ENCODE data around the gene MESP1. TPM values are rescaled to one million over a fixed set of nuclear protein-coding genes. Genes with fewer than 3 reads are reported as not detected.

MESP1 gene
- total RNA-seq, 1 donor from 2014 or later = 1.1 TPM

DNA sequence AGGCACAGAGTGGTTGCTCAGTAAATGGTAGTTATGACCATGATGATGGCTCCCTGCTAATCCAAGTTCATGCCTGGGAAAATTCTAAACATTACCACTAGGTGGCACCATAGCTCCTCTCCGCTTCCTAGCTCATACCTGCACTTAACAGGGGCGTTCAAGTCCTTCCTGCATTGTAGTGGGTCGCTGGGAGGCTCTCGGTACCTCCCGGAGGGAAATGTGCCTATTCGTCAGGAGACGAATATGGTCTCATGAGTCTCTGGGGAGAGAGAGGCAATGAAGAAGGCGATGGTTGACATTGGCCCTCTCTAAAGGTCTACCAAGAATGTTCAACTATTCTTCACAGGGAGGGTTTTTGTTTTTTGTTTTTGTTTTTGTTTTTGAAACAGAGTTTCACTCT is 10.9 kb downstream of the MESP1 start:
- TF ChIP-seq, protein P1, sequence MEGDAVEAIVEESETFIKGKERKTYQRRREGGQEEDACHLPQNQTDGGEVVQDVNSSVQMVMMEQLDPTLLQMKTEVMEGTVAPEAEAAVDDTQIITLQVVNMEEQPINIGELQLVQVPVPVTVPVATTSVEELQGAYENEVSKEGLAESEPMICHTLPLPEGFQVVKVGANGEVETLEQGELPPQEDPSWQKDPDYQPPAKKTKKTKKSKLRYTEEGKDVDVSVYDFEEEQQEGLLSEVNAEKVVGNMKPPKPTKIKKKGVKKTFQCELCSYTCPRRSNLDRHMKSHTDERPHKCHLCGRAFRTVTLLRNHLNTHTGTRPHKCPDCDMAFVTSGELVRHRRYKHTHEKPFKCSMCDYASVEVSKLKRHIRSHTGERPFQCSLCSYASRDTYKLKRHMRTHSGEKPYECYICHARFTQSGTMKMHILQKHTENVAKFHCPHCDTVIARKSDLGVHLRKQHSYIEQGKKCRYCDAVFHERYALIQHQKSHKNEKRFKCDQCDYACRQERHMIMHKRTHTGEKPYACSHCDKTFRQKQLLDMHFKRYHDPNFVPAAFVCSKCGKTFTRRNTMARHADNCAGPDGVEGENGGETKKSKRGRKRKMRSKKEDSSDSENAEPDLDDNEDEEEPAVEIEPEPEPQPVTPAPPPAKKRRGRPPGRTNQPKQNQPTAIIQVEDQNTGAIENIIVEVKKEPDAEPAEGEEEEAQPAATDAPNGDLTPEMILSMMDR (IDR thresholded peaks at IDR 0.05; ENCODE audit: partially characterized antibody, unreplicated experiment) = peak; percentile 98
- DNase-seq = no peak
- Mint-ChIP-seq H3K36me3 (ENCODE audit: unreplicated experiment) (no peaks in the 10 kb centered on the region), H3K27ac (ENCODE audit: unreplicated experiment) (no peak overlapping the region), H3K4me1 (ENCODE audit: low read depth, unreplicated experiment) (no peaks in the 10 kb centered on the region), H3K9me3 (ENCODE audit: unreplicated experiment) (no peaks in the 10 kb centered on the region), H3K4me3 (ENCODE audit: unreplicated experiment) (no peak overlapping the region), H3K27me3 (ENCODE audit: unreplicated experiment) (peaks cover 3% of the 10 kb centered on the region)

DNA sequence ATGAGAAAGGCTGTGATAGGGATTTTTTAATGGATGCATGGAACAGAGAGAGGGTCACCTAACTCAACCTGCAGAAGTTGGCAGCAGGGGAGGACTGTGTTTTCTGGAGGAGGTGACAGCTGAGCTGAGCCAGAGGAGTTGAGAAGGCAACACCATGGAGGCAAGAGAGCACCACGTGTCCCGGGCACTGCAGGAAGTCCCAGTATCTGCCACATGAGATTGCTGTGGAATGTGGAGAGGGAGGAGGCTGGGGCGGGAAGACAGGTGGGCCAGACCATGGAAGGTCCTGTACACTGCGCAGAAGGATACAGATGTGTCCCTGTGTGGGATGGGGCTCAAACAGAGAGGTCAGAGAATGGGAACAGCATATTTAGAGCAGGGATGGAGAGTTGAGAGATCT is 15.3 kb downstream of the MESP1 start:
- no peak overlapping the region for H3K4me3 Mint-ChIP-seq (ENCODE audit: unreplicated experiment)
- no peaks in the 10 kb centered on the region for H3K4me1 Mint-ChIP-seq (ENCODE audit: low read depth, unreplicated experiment)

DNA sequence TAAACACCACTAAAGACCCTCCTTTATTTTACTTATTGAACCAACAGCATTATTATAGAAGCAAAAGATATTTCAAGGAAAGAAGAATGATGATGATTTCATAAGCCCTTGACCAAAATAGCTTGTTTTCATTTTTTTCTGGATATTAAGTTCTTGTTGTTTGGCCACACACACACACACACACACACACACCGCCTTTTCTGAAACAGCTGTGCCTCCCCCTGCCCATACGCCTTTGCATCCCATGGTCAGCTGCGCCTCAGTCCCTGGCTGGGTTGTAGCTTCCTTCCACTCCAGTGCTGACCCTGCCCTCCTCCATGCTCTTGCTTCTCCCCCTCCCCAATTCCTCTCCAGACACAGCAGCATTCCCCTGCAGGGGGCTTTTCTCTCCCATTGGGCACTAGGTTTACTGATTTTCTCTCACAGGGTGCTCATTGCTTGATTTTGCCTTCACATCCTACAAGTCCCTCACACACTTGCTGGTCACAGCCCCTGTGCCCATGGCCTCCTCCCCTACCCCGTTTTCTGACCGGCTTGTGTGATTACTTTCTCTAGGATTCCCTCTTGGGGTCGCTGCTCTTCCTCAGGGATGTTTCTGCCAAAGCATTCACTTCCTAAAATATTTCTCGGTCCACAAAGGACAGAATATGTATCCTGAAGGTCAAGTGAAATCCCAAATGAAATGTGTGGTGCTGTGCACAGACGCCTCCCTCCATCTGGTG is 18.4 kb downstream of the MESP1 start:
- H3K9me3 Mint-ChIP-seq (ENCODE audit: unreplicated experiment) = no peaks in the 10 kb centered on the region
- DNase-seq = no peak
- no peak overlapping the region for H3K27ac Mint-ChIP-seq (ENCODE audit: unreplicated experiment)
- H3K4me3 Mint-ChIP-seq (ENCODE audit: unreplicated experiment) = no peak overlapping the region
- TF ChIP-seq, protein P1 (IDR thresholded peaks at IDR 0.05; ENCODE audit: partially characterized antibody, unreplicated experiment) = no peak
- peaks cover 1% of the 10 kb centered on the region for H3K27me3 Mint-ChIP-seq (ENCODE audit: unreplicated experiment)
- no peaks in the 10 kb centered on the region for H3K4me1 Mint-ChIP-seq (ENCODE audit: low read depth, unreplicated experiment)
- H3K36me3 Mint-ChIP-seq (ENCODE audit: unreplicated experiment) = no peaks in the 10 kb centered on the region

More for the DNA sequence above, 15.3 kb downstream of the MESP1 start:
- Mint-ChIP-seq H3K36me3 (ENCODE audit: unreplicated experiment) (no peaks in the 10 kb centered on the region), H3K27me3 (ENCODE audit: unreplicated experiment) (peaks cover 1% of the 10 kb centered on the region), H3K9me3 (ENCODE audit: unreplicated experiment) (no peaks in the 10 kb centered on the region), H3K27ac (ENCODE audit: unreplicated experiment) (no peak overlapping the region)
- DNase-seq = no peak
- TF ChIP-seq, protein P1 (IDR thresholded peaks at IDR 0.05; ENCODE audit: partially characterized antibody, unreplicated experiment) = no peak

DNA sequence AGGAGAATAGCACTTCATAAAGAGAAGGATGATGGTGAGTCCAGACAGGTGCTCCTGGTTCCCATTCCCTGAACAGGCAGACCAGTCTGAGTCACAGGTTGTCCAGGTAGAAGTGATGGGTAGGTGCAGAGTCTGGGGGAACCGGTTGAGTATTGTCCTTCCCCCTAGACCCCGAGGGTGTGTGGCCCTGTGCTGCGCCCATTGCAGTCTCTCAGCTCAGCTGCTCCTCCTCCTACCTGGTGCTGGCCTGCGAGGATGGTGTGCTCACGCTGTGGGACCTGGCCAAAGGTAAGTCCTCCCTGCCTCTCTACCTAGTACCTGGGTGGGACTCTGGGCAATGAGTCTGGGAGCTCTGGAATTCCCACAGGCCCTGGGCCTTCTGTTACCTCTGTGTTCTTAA is 19.8 kb downstream of the MESP1 start:
- no peak overlapping the region for H3K4me3 Mint-ChIP-seq (ENCODE audit: unreplicated experiment)
- H3K27ac Mint-ChIP-seq (ENCODE audit: unreplicated experiment) = no peak overlapping the region
- peaks cover 1% of the 10 kb centered on the region for H3K27me3 Mint-ChIP-seq (ENCODE audit: unreplicated experiment)
- H3K9me3 Mint-ChIP-seq (ENCODE audit: unreplicated experiment) = no peaks in the 10 kb centered on the region
- DNase-seq = no peak
- no peaks in the 10 kb centered on the region for H3K4me1 Mint-ChIP-seq (ENCODE audit: low read depth, unreplicated experiment)
- TF ChIP-seq, protein P1 (IDR thresholded peaks at IDR 0.05; ENCODE audit: partially characterized antibody, unreplicated experiment) = no peak
- H3K36me3 Mint-ChIP-seq (ENCODE audit: unreplicated experiment) = no peaks in the 10 kb centered on the region

DNA sequence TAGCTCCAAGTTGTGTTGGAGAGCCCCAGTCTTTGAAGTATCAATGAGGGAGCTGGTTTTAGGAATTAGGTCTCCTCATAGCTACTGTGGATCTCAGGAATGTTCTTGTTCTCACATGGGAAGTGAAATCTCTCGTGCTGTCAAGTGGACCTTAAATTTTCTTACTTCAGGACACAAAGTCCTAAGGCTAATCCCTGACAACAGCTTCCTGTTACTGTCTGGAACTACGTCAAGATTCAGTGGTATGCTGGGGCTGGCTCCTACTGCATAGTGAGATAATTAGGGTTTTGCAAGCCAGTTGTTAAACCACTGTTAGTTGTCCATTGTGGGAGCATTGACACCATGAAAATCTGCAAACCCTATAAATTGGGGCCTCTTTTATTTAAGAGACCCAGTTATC is 22.8 kb downstream of the MESP1 start:
- no peak overlapping the region for H3K4me3 Mint-ChIP-seq (ENCODE audit: unreplicated experiment)
- H3K27ac Mint-ChIP-seq (ENCODE audit: unreplicated experiment) = no peak overlapping the region
- DNase-seq = no peak
- H3K27me3 Mint-ChIP-seq (ENCODE audit: unreplicated experiment) = peaks cover 1% of the 10 kb centered on the region
- peaks cover 3% of the 10 kb centered on the region for H3K9me3 Mint-ChIP-seq (ENCODE audit: unreplicated experiment)
- TF ChIP-seq, protein P1 (IDR thresholded peaks at IDR 0.05; ENCODE audit: partially characterized antibody, unreplicated experiment) = no peak
- no peaks in the 10 kb centered on the region for H3K36me3 Mint-ChIP-seq (ENCODE audit: unreplicated experiment)
- H3K4me1 Mint-ChIP-seq (ENCODE audit: low read depth, unreplicated experiment) = no peaks in the 10 kb centered on the region
